ENCODE results near the gene TBL1X.
A peak's percentile ranks its signal among the peaks of the same experiment; 100 is the strongest.

TBL1X gene

GRCh38 chrX:9628779-9629493, 164.1 kb downstream of the TBL1X start:
- no peak for DNase-seq (ENCODE audit: low spot score)

- no peak for DNase-seq (ENCODE audit: low spot score)
These were observed 169.7 kb downstream of the TBL1X start for GRCh38 chrX:9634551-9634950.

- no peak for DNase-seq (ENCODE audit: low spot score)
These were observed 170.5 kb downstream of the TBL1X start for GRCh38 chrX:9635368-9635767.

DNA sequence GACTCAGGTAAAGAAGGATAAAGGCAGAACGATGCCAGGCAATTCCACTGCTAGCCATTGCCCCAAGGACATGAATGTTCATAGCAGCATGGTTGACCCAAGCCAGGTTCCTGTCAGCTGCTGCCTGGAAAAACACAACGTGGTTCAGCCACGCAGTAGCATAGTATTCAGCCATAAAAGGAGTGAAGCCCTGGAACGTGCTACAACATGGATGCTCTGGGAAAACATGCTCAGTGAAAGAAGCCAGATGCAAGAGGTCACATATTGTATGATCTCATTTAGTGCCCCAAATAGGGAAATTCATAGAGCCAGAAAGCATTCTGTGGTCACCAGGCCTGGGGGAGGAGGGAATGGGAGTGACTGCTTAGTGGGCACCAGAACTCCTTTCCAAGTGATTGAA, 170.9 kb downstream of the TBL1X start:
- no peak for DNase-seq (ENCODE audit: low spot score)

GRCh38 chrX:9638871-9639270, 174.0 kb downstream of the TBL1X start:
- DNase-seq (ENCODE audit: low spot score), result no peak

DNA sequence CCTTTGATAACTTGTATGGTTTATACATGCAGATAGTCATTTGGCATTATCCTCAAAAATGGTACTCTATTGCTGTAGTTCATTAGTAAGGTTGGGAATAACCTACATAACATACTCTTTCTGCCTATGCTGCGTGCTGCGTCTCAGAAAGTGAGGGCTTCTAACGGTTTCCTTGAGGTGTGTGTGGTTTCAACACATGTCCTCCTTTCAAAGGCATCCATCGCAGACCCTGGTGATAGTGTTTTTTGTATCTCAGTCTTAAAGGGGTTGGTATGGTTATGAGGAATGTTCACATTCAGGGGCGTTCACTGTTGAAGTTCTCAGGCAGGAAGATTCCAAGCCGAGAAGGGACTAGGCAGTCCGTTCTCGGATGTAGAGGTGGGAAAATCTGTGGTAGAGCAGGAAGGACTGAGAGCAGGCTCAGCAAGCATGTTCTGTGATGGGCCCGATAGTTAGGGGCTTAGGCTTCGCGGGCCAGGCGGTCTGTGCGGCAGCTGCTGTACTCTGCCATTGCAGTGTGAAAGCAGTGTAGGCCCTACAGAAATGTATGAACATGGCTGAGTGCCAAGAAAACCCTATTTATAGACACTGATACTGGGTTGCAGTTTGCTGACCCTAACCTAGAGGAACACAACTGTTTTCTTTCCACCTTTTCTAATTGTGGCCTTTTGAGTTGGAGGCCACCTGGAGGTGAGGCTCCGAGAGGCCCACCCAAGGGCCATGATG, 177.6 kb downstream of the TBL1X start:
- DNase-seq (ENCODE audit: low spot score), result no peak

GRCh38 chrX:9643807-9644206, 178.9 kb downstream of the TBL1X start:
- DNase-seq (ENCODE audit: low spot score), result no peak

DNA sequence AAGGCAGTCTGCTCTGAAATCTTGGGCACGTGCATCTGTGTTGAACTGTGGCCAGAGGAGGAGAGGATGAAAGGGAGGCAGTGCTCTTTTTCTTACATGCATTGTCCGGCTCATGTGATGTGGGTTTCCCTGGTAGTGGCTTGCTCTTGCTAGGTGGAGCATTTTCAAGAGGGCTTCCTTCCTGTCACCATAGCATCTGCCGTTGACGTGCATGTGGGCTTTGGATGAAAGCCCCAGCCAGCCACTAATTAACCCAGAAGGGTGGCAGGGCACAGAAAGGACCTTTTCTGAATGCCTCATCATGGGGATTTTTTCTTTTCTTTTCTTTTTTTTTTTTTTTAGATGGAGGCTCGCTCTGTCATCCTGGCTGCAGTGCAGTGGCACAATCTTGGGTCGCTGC, 179.5 kb downstream of the TBL1X start:
- DNase-seq (ENCODE audit: low spot score), result no peak

- DNase-seq (ENCODE audit: low spot score), result no peak
These were observed 181.8 kb downstream of the TBL1X start for GRCh38 chrX:9646471-9647224.

- no peak for DNase-seq (ENCODE audit: low spot score)
These were observed 182.6 kb downstream of the TBL1X start for GRCh38 chrX:9647431-9647830.

GRCh38 chrX:9650091-9650490, 185.2 kb downstream of the TBL1X start:
- no peak for DNase-seq (ENCODE audit: low spot score)

DNA sequence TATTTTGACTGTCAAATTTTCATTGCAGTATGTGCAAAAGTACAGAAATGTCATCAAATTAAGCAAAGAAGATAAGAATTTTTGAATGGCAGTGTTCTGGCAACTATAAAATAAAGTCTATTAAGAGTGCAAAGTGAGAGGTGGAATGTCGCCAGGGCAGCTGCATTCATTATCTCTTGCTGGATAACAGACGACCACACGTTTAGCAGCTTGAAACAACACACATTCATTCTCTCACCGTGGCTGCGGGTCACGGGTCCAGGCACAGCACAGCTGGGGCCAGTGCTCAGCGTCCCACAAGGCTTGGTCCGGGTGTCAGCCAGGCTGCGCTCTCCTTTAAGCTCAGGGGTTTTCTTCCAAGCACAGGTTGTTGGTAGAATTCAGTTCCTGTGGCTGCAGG, 186.9 kb downstream of the TBL1X start:
- no peak for DNase-seq (ENCODE audit: low spot score)

- DNase-seq (ENCODE audit: low spot score), result no peak
These were observed 190.1 kb downstream of the TBL1X start for GRCh38 chrX:9654929-9655328.

GRCh38 chrX:9656277-9656676, 191.4 kb downstream of the TBL1X start:
- no peak for DNase-seq (ENCODE audit: low spot score)

- peak; percentile 4 for DNase-seq (ENCODE audit: low spot score)
These were observed 192.0 kb downstream of the TBL1X start for GRCh38 chrX:9656871-9657270.

GRCh38 chrX:9657590-9658256, 192.9 kb downstream of the TBL1X start:
- no peak for DNase-seq (ENCODE audit: low spot score)

- no peak for DNase-seq (ENCODE audit: low spot score)
These were observed 193.6 kb downstream of the TBL1X start for GRCh38 chrX:9658409-9658808.

DNA sequence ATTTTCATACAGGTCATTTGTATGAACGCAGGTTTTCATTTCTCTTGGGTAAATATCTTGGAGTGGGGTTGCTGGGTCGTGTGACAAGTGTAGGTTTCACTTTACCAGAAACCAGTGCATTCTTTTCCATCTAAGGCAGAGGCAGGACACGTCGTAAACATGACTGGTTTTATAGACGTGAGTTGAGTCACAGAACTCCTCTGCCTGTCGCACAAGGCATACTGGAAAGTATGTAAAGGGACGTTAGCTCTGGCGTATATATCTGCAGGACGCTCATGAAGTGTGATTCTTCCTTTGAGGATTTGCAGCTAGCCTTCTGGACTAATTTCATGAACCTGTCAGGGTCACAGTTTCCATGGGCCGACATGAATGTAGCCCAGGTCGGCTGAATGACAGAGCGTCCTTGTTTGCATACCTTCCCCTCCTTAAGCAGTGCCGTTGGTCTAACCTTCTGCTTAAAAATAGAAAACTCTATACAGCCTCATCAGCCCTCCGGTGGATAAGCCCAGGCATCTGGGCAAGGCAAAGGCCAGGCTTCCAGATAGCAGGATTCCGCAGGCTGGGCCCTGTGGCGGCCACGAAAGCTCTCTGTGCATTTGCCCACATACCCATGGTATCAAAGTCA, 194.8 kb downstream of the TBL1X start:
- DNase-seq (ENCODE audit: low spot score), result no peak

GRCh38 chrX:9662148-9662547, 197.3 kb downstream of the TBL1X start:
- DNase-seq (ENCODE audit: low spot score), result no peak

DNA sequence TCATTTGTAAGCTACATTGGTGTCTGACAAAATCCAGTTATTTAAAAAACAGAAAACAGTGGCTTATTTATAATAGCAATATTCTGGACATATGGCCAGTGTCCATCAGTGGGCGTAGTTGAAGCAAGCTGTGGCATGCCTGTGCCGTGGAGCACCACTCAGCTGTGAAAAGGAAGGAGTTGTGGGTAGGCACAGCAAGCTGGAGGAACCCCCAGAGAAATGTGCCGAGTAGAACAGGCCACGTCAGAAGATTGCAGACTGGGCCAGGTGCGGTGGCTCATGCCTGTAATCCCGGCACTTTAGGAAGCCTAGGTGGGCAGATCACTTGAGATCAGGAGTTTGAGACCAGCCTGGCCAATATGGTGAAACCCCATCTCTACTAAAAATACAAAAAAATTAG, 198.4 kb downstream of the TBL1X start:
- DNase-seq (ENCODE audit: low spot score), result no peak

DNA sequence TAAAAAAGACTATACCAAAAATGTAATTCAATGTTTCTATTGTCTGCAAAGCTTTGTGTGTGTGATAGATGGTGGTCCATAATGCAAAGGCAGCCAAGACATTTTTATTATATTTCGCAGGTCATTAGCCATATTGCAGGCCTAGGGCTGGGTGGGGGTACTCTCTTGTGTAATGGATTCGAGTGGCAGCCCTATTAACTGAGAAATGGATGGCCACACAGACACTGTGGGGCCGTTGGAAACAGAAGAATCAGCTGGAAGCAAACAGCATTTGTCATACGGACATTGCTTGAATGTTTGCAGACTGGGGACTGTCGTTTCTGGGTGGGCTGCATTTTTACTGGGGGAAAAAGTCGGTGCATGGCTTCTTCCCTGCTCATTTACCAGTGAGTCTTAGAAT, 199.4 kb downstream of the TBL1X start:
- DNase-seq (ENCODE audit: low spot score), result no peak

- DNase-seq (ENCODE audit: low spot score), result no peak
These were observed 200.3 kb downstream of the TBL1X start for GRCh38 chrX:9665113-9665512.
